ENCODE data around the gene SMPD1.

The SMPD1 gene

DNA sequence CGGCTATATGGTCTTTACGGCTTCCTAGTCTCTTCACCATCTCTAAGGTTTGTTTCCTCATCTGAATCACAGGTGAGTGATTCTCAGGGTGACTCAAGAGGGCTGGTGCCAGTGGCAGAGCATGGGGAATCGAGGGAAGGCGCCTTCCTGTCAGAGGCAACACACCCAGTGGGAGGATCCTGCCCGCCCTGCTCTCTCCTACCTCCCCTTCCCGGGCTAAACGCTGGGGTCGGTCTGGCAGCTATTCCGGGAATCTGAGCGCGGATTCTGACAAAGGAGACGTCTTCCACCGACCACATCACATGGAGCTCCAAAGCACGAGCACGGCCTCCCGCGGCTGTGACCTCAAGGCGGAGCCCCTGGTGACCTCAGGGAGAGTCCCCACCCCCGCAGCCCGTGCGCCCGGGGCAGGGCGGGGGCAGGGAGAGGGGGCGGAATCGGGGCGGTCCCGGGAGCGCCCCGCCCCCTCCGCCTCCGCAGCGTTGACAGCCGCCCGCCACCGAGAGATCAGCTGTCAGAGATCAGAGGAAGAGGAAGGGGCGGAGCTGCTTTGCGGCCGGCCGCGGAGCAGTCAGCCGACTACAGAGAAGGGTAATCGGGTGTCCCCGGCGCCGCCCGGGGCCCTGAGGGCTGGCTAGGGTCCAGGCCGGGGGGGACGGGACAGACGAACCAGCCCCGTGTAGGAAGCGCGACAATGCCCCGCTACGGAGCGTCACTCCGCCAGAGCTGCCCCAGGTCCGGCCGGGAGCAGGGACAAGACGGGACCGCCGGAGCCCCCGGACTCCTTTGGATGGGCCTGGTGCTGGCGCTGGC lies at the start of gene SMPD1:
TSS of gene SMPD1 (plus strand) at position 570 of the 813 bp plus-strand sequence. CDS start at position 695, 125 bp downstream.
- DNase-seq (ENCODE audit: low read depth in 2 of 2) = peak; percentile 87 to 90

DNA sequence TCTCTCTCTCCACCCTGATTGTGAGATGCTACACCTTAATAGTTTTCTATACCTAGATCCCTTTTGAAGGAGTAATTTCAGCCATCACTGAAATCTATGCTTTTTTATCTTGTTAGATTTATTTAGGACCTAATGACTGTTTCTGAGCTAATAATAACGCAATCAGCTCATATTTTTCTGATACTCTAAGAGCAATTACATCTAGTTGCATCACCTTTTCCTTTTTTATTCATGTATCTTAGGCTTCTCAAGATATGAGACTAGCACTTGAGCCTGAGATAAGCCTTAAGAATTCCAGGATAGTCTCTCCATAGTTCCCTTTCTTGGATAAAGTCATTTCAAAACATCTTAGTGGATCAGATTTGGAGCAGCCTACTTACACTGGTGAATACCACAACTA lies 44.9 kb upstream of the SMPD1 start:
- DNase-seq (ENCODE audit: low read depth in 2 of 2) = no peak

DNA sequence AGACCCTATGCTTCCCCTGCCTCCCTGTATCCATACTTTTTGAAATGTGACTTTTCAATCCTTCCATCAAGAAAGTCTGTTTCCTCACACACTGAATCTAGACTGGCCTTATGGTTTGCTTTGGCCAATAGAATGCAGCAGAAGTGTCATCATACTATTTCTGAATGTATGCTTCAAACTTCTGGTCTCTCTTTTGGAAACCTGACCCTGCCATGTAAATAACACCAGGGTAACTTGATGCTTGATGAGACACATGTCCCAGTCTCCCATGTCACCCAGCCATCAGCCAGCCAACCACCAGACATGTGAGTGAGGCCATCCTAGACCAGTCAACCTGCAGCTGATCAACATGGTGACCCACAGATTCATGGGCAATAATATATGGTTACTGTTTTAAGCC lies 40.2 kb upstream of the SMPD1 start:
- no peak for DNase-seq (ENCODE audit: low read depth in 2 of 2)

DNA sequence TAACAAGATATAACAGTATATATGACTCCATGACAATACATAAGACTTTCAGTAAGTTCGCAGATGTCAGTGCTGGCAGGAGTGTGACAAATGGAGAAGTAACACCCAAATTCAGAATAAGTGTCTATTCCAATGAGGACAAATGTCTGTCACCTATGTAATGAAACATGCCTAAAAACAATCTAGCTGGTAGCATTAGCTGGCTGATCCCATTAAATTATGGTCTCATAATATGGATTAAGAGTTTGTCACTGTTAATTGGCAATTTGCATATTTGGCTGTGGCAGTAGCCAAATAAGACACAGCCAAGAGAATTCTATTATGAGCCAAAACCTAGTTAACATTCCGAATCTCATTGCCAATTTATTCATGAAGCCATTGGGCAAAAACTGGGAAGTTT lies 39.8 kb upstream of the SMPD1 start:
- DNase-seq (ENCODE audit: low read depth in 2 of 2) = no peak

DNA sequence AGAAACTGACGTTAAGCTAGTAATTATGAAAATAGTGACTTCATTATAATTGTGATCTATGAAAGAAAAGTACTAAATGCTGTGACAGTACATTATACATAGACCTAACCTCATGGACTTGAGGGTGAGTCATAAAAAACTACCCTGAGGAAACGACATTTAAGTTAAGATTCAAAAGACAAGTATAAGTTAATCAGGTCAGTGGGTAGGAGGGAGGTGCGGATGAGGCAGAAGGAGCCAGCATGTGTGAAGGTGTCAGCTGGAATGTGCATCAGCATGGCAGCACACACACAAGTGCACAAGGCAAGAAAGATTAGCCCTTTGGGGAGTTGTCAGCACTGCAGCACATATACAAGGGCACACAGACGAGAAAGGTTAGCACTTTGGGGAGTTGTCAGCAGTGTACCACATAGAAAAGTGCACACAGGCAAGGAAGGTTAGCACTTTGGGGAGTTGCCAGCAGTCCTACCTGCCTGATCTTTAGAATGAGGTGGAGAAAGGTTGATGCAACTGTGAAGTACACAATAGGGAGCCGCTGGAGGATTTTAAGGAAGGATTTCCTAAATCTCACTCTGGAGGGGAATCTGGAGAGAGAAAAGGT lies 38.4 kb upstream of the SMPD1 start:
- DNase-seq (ENCODE audit: low read depth in 2 of 2) = peak; percentile 9 to 22

DNA sequence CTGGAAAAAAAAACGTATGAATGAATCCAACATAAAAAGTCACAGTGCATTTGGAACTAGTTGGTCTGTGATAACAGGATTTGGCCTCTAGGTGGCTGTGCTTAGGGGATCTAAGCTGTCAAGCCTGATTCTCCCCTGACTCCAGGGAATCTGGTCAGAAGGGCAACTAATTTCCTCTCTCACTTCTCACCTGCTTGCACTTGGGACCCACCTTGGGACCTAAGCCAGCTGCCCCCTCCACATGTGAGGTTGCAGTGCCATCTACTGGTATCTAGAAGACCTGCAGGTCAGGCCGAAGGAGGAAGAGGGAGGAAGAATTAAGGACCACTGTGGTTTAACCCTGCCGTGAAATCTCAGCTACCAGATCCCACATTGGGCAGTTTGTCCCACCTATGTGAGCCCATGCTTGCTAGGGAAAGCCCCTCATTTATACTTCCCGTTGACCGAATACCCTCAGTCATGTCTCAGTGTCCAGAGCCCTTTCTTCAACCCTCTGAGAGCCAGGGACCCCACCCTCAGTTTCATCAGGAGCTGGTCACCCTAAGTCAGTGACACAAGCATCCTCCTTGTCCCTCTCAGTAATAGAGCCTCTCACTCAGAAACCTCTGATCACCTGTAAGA lies 36.8 kb upstream of the SMPD1 start:
- peak; percentile 33 to 51 for DNase-seq (ENCODE audit: low read depth in 2 of 2)

DNA sequence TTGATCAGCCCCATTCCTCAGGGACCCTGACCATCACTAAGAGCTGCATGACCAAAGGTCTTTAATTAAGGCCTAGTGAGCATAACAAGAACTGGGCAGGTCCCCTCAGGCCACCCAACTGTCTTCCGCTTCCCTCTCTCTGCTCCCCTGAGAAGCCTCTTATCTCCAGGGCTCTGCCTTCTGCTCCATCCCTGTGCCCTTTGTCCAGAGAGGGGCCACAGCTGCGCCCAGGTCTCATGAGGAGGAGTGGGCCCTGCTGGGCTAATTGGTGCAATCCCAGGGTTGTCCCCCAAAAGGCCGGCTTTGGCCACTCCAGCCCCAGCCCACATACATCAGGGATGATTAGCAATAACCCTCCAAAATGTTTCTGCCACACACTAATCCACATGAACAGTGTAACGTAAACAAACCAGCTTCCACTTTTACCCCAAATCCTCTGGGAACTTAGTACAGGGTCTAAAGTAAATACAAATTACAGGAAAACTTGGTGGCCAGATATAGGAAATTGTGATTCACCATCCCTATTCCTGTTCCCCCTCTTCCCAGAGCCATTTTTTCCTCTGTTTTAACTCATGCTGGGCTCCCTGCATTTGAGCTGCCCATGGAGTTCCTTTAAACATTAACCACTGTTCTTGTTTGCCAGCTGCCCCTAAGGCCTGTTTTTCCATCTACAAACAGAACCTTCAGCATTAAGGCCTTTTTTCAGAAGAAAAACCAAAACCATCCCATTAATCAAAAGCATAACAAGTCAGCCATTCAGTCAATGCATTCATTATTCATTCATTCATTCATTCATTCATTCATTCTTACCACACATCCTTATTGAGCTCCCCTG lies 35.4 kb upstream of the SMPD1 start:
- DNase-seq (ENCODE audit: low read depth in 2 of 2) = no peak

DNA sequence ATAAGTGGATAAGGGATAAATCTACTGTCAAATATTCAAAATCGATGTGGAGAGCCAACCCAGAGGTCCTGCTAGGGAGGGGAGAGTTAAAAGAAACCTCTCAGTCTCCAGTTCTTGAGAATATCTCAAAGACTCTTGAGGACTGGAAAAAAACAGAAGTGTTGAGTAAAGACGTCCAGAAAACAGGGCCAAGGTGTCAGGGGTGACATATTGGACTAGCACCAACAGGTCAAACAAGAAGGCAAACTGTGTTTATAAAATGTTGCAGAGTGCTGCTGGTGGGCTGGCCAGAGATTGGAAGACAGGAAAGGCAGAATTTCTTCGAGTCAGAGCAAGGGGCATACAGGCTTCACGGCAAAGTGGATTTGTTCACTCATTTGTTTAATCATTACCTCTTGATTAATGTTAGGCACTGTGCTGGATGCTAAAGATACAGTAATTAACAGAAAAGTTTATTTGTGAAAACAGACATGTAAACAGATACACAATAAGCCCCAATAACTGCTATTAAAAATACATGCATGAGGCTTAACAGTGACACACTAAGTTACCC lies 33.7 kb upstream of the SMPD1 start:
- DNase-seq (ENCODE audit: low read depth in 2 of 2) = no peak

DNA sequence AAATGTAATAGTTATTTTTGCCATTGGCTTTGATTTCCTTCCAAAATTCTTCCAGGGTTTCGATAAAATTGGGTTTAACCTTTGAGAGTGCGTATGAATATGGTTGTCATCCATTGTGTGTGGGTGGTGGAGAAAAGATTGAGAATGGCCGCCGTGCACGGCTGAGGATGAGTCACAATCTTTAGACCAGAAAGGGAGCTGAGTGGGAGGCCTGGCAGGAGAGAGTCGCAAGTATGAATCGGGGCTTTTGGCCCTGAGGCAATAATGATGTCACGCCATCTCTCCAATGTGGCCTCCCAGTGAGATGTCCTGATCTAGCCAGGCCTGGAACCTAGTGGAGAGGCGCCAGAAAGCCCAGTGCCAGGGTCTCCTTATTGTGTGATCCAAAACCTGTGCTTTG lies 33.1 kb upstream of the SMPD1 start:
- peak; percentile 43 to 55 for DNase-seq (ENCODE audit: low read depth in 2 of 2)

DNA sequence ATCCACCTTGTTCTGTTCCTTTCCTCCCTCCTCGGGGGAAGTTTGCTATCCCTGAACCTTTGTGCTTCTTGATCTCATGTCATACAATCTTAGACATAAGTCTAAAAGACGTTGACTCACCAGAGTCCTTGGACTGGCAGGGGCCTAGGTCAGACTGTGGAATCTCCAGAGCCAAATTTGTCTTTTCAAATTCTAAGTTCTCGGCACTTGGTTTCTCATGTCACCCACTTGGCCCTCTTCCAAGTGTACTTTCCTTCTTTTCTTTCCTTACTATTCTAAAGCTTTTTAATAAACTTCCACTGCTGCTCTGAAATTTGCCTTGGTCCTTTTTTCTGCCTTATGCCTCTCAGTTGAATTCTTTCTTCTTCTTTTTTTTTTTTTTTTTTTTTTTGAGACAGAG lies 30.1 kb upstream of the SMPD1 start:
- no peak for DNase-seq (ENCODE audit: low read depth in 2 of 2)

DNA sequence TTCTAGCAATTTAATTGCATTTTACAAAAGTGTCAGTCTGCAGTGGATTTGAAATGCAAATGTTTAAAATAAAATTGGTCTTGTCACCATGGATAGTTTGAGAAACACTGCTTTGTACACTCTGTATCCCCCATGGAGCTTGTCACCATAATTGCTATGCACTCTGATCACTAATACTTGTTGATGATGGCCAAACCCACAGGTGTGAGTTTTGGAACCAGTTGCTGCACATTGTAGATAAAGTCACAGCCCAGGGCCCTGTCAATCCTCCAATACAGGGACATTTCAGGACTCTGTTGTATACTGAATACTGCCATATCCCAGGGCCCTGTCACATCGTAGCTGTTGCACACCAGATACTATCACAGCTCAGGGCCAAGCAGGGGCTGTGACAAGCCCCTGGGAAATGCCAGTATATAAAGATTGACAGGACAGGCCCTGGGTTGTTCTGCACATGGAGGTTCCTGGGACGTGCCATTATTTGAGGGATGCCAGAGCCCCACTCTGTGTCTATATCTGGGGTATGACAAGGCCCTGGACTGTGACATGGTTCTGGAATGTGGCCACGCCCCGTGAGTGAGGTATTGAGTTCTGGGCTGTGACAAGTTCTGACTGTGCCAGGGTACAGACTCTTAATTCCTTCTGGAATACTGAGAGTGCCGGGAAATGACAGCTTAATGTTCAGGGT lies 27.9 kb upstream of the SMPD1 start:
- DNase-seq (ENCODE audit: low read depth in 2 of 2) = no peak

DNA sequence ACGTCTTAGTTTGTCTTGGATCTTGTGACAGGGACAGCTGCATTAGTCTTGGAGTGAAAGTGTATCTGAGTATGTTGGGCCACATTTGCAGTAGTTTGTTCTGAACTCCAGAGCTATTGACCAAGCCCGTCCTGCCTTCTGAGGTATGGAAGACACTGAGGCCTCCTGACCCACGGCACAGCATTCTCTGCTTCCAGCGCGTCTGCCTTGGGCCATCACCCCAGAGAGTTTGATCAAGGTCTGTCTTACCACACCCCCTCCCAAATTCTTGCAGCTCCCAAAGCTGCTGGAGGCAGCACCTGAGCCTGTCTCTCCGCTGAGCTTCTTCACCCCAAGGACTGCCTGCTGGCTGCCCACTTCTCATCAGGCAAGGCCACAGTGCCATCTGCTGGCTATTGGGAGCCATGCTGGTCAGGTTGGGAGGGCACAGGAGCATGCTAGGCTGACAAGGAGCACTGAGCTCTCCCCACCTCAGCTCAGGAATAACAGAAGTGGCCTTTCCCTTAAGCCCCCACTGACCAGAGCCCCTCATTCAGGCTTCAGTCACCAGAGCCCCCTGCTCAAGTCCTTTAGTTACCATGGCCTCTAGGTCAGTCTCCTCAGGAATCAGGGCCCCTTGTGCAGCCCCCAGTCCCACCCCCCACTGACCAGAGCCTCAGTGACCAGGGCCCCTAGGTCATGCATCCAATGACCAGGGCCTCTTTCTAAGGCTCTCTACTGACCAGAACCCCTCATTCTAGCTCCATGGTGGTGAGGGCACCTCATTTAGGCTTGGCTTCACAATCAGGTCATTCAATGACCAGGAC lies 27.2 kb upstream of the SMPD1 start:
- DNase-seq (ENCODE audit: low read depth in 2 of 2) = peak; percentile 62 to 69

DNA sequence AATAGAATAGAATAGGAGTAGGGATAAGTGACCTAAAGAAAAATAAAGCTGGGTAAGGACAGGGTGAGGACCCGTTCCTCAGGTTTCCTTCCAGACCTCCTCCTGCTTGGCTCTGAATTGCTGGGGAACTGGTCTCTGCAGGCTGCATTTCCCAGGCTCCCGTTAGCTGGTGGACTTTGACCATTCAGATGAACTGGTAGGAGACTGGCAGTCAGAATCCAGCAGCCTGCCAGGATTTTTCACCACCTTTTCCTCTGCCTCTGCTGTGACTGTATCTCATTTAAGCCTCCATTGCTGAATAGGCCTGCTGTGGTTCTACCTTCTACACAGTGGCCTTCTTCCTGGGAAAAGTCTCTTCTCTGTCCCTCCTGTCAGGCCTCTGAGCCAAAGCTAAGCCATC lies 24.6 kb upstream of the SMPD1 start:
- DNase-seq (ENCODE audit: low read depth in 2 of 2) = no peak

DNA sequence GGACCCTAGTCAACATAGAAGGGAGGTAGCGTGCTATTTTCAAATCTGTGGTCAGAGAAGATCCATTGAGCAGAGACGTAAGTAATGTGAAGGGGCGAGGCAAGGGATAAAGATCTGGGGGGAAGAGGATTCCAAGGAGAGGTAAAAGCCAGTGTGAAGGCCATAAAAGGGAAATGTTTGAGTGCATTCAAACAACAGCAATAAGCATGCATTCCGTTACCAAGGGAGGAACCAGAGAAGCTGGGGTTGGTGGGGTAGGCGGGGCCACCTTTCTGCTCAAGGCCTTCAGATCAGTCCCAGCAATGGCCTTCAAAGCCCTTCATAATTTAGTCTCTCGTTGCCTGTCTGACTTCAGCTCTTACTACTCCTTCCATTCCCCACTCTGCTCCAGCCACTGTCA lies 18.4 kb upstream of the SMPD1 start:
- DNase-seq (ENCODE audit: low read depth in 2 of 2) = no peak

DNA sequence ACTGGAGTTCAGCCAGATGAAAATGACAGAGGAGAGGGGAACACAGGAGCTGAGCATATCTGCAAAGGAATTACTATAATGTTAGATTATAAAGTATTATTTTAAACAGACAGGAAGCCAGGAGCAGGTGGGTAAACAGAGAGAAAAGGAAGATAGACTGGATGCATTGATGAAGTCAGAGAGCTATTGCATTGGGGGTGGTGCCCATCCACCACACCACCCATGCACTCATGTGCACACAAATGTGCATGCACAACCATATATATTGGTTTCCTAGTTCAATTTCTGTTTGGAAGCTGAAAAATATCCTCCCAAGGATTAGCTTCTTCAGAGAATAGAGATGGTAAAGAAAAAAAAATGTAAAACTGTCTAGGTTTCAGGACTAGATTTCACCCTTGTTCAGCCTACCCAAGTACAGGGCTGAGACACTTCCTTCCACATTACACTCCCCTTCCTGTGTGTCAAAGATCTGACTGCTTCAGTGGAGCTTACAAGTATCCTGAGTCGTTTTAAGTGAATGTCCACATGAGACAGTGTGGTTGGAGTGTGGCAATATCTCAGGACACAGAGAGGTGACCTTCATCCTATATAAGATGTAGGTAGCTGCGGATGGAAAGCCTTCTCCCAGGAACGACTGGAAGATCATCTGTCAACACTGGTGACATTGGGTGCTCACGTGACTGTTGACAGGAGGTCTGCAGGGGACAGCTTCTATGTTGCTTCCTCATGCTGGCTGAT lies 12.2 kb upstream of the SMPD1 start:
- no peak for DNase-seq (ENCODE audit: low read depth in 2 of 2)

DNA sequence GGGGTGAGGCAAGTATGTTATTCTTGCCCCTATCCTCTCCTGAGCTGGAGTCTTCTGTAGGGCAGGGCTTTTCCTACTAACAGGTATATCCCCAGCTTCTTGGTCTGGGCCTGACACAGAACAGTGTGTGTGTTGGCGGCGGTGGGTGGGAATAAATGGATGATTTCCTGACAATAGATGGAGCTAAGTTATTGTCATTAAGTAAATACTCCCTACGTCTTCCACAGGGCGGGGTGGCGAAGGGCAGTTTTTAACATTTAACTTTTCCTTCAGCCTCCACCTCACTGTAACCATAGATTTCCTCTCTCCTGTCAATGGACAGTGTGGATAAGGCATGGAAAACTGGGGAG lies 11.7 kb upstream of the SMPD1 start:
- DNase-seq (ENCODE audit: low read depth in 2 of 2) = no peak

DNA sequence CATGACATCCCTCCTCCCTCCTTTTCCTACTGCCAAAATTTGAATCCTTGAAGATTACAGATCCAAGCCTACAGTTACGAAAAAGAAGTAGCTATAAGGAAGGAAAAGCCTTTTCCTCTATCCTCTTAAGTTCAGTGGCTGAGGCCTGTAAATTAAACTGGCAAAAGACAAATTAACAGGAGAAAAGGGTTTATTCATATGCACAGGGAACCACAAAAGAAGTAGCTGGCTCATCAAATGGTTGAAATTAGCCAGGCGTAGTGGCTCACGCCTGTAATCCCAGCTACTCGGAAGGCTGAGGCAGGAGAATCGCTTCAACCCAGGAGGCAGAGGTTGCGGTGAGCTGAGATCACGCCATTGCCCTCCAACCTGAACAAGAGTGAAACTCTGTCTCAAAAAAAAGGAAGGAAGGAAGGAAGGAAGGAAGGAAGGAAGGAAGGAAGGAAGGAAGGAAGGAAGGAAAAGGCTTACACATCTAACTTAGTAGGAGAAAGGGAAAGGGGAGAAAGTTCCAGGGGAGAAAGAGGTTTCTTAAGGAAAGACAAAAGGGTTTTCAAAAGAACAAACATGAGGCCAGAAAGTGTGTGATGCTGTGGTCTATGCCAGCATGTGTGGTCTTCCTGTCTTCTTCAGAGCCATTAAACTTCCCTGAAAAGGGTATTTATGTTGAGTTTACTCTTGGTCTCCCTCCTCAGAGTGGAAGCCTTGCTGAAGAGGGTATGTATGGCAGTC lies 5.1 kb upstream of the SMPD1 start:
- DNase-seq (ENCODE audit: low read depth in 2 of 2) = no peak

DNA sequence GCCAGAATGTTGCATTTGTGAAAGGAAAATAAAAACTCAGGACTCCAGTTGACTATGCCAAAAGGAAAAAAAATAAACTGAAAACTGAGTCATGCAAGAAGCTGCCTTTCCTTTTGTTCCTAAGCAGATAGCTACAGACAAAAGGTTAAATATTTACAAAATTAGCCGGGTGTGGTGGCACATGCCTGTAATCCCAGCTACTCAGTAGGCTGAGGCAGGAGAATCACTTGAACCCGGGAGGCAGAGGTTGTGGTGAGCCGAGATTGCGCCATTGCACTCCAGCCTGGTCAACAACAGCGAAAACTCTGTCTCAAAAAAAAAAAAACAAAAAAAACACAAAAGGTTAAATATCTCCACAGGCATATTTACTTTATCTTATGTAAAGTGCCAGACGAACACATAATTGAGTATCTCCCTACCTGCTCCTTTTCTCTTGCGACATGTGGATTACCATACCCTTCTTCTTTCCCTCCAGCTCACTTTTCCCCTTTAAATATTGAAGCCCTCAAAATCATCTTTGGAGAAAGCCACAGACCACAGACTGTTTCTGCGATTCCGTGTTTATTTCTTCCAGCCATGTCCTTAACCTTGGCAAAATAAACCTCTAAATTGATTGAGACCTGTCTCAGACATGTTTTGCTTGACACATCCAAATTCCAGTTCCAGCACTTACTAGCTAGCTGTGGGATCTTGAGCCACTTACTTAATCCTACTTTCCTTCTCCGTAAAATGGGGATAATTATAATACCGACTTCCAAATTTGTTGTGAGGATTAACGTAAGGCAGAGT lies 2.3 kb upstream of the SMPD1 start:
- DNase-seq (ENCODE audit: low read depth in 2 of 2) = no peak
